ENCODE results near the gene LMOD2.

The LMOD2 gene

DNA sequence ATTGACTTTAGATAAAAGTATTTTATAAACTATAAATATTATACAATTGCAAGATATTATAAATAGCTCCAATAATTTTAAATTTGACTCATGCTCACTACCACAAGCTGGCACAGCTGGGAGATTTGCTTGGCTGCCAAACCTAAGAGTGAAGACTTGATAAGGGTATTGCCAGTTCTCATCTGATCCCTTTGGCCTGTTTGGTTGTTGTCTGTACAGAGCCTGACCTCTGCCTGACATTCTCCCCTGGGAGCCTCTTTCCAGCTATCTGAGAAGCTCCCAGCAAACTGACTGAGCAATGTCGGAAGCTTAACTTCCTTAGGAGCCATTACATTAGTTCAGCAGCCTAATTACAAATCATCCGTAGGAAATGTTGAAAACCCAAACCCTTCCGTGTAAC lies 10.2 kb upstream of the LMOD2 start:
- Histone ChIP-seq H3K36me3 (ENCODE audit: low read depth) (no peaks in the 10 kb centered on the region), H3K27me3 (ENCODE audit: insufficient read depth, poor library complexity, severe bottlenecking) (no peaks in the 10 kb centered on the region), H3K9me3 (ENCODE audit: severe bottlenecking) (no peaks in the 10 kb centered on the region), H3K4me1 (ENCODE audit: insufficient read depth, poor library complexity, severe bottlenecking) (peaks cover 23% of the 10 kb centered on the region), H3K4me3 (ENCODE audit: severe bottlenecking) (no peak overlapping the region), H3K27ac (ENCODE audit: poor library complexity, severe bottlenecking) (no peak overlapping the region)
- TF ChIP-seq, protein P1, sequence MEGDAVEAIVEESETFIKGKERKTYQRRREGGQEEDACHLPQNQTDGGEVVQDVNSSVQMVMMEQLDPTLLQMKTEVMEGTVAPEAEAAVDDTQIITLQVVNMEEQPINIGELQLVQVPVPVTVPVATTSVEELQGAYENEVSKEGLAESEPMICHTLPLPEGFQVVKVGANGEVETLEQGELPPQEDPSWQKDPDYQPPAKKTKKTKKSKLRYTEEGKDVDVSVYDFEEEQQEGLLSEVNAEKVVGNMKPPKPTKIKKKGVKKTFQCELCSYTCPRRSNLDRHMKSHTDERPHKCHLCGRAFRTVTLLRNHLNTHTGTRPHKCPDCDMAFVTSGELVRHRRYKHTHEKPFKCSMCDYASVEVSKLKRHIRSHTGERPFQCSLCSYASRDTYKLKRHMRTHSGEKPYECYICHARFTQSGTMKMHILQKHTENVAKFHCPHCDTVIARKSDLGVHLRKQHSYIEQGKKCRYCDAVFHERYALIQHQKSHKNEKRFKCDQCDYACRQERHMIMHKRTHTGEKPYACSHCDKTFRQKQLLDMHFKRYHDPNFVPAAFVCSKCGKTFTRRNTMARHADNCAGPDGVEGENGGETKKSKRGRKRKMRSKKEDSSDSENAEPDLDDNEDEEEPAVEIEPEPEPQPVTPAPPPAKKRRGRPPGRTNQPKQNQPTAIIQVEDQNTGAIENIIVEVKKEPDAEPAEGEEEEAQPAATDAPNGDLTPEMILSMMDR (IDR thresholded peaks at IDR 0.05; ENCODE audit: poor library complexity, severe bottlenecking) = no peak
- DNase-seq (ENCODE audit: low spot score) (no peak), ATAC-seq (ENCODE audit: low read depth) (no peak)

DNA sequence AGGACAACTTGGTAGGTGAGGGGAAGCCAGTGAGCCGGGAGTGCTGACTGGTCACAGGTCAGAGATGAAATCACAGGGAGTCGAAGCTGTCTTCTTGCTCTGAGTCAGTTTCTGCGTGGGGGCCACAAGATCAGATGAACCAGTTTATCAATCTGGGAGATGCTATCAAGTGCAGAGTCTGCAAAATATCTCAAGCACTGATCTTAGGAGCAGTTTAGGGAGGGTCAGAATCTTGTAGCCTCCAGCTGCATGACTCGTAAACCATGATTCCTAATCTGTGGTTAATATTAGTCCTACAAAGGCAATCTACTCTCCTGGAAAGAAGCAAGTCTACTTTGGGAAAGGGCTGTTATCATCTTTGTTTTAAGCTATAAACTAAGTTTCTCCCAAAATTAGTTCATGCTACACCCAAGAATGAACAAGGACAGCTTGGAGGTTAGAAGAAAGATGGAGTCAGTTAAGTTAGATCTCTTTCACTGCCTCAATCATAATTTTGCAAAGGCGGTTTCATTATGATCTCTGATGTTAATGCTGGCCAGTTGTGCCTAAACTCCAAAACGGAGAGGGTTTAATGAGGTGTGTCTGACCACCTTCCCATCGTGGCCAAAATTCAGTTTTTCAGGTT lies 8.4 kb upstream of the LMOD2 start:
- no peaks in the 10 kb centered on the region for H3K36me3 ChIP-seq (ENCODE audit: low read depth)
- no peak for DNase-seq (ENCODE audit: low spot score)
- H3K27ac ChIP-seq (ENCODE audit: poor library complexity, severe bottlenecking) = no peak overlapping the region
- no peaks in the 10 kb centered on the region for H3K9me3 ChIP-seq (ENCODE audit: severe bottlenecking)
- no peak overlapping the region for H3K4me3 ChIP-seq (ENCODE audit: severe bottlenecking)
- ATAC-seq (ENCODE audit: low read depth) = peak; percentile 46
- H3K27me3 ChIP-seq (ENCODE audit: insufficient read depth, poor library complexity, severe bottlenecking) = no peaks in the 10 kb centered on the region
- TF ChIP-seq, protein P1 (IDR thresholded peaks at IDR 0.05; ENCODE audit: poor library complexity, severe bottlenecking) = no peak
- H3K4me1 ChIP-seq (ENCODE audit: insufficient read depth, poor library complexity, severe bottlenecking) = peaks cover 23% of the 10 kb centered on the region

DNA sequence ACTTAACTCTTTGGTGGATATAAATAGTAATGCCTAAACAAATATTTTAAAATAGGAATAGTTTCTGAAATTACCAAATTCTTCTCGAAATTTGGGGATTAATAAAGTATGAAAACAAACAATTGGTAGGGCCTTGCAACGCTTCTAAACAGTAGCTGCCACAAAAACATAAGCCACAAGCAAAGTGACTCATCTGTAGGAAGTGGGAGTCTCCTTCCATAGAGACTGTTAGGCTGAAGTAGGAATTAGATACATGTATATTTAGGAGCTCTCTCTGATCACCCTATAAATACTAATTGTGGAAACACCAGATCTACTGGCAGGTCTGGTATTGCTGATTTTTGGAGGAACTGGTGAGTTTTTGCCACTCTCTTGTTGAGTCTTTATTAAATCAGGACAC lies 5.7 kb upstream of the LMOD2 start:
- Histone ChIP-seq H3K4me3 (ENCODE audit: severe bottlenecking) (no peak overlapping the region), H3K27ac (ENCODE audit: poor library complexity, severe bottlenecking) (no peak overlapping the region), H3K9me3 (ENCODE audit: severe bottlenecking) (no peaks in the 10 kb centered on the region), H3K27me3 (ENCODE audit: insufficient read depth, poor library complexity, severe bottlenecking) (no peaks in the 10 kb centered on the region), H3K4me1 (ENCODE audit: insufficient read depth, poor library complexity, severe bottlenecking) (peaks cover 12% of the 10 kb centered on the region), H3K36me3 (ENCODE audit: low read depth) (no peaks in the 10 kb centered on the region)
- TF ChIP-seq, protein P1 (IDR thresholded peaks at IDR 0.05; ENCODE audit: poor library complexity, severe bottlenecking) = no peak
- peak; percentile 89 for ATAC-seq (ENCODE audit: low read depth)
- DNase-seq (ENCODE audit: low spot score) = no peak

DNA sequence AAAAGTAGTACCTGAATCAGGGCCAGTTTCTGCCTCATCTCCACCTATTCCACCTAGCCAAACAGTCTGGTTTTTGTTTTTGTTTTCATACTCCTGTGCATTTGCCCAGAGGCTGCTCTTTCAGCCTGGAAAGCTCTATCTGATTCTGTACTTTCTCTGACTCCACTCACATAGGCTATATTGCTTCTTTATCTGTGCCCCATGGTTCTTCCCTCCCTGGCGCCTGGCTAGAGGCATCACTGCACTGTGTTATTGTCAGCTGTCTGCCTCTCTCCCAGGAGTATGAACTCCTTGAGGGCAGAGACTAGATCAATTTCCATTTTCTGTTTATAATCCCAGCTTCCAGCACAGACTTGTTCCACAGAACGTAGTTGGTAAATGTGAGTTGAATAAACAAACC lies 5.1 kb upstream of the LMOD2 start:
- DNase-seq (ENCODE audit: low spot score) = no peak
- no peak for ATAC-seq (ENCODE audit: low read depth)
- Histone ChIP-seq H3K9me3 (ENCODE audit: severe bottlenecking) (no peaks in the 10 kb centered on the region), H3K4me1 (ENCODE audit: insufficient read depth, poor library complexity, severe bottlenecking) (peaks cover 12% of the 10 kb centered on the region), H3K27ac (ENCODE audit: poor library complexity, severe bottlenecking) (no peak overlapping the region), H3K36me3 (ENCODE audit: low read depth) (no peaks in the 10 kb centered on the region), H3K4me3 (ENCODE audit: severe bottlenecking) (no peak overlapping the region), H3K27me3 (ENCODE audit: insufficient read depth, poor library complexity, severe bottlenecking) (no peaks in the 10 kb centered on the region)
- TF ChIP-seq, protein P1 (IDR thresholded peaks at IDR 0.05; ENCODE audit: poor library complexity, severe bottlenecking) = no peak

DNA sequence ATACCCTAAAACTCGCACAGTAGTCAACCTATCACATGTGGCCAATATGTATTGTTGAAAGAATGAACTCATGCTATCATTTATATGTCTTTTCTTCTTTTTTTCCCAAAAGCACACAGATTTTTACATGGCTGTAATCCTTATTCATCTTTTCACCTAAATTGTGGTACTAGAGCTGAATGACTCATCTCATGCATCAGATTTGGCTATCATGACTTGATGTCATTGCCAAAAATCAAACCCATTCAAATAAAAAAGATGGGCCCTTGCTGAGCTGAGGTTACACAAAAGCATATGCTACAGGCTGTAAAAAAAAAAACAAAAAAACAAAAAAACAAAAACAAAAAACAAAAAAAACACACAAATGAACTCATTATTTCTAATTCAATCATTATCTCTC lies 3.3 kb upstream of the LMOD2 start:
- Histone ChIP-seq H3K9me3 (ENCODE audit: severe bottlenecking) (no peaks in the 10 kb centered on the region), H3K27ac (ENCODE audit: poor library complexity, severe bottlenecking) (no peak overlapping the region), H3K4me1 (ENCODE audit: insufficient read depth, poor library complexity, severe bottlenecking) (peaks cover 5% of the 10 kb centered on the region), H3K27me3 (ENCODE audit: insufficient read depth, poor library complexity, severe bottlenecking) (no peaks in the 10 kb centered on the region), H3K4me3 (ENCODE audit: severe bottlenecking) (no peak overlapping the region), H3K36me3 (ENCODE audit: low read depth) (no peaks in the 10 kb centered on the region)
- DNase-seq (ENCODE audit: low spot score) (no peak), ATAC-seq (ENCODE audit: low read depth) (no peak)
- TF ChIP-seq, protein P1 (IDR thresholded peaks at IDR 0.05; ENCODE audit: poor library complexity, severe bottlenecking) = no peak

All from RWPE2 (cell line).